ENCODE results near the gene PABPN1L. TPM values are rescaled to one million over a fixed set of nuclear protein-coding genes. Genes with fewer than 3 reads are reported as not detected.

The PABPN1L gene
- not detected for polyA plus RNA-seq (2013, experiment 1 of 2)
- polyA plus RNA-seq (2013, experiment 2 of 2), result not detected

- no peaks in the 10 kb centered on the region for H3K4me1 ChIP-seq (ENCODE audit: control insufficient read depth, insufficient read depth, low read length, poor library complexity, severe bottlenecking)
Observed at GRCh38 chr16:88866151-88866920, at the start of gene PABPN1L. PABPN1L (minus strand) TSS chr16:88866660; CDS start chr16:88866606, 54 bp downstream.

GRCh38 chr16:88915639-88916327 is 49.3 kb upstream of the PABPN1L start:
- Histone ChIP-seq H3K27ac (ENCODE audit: low read depth, low read length, severe bottlenecking) (no peak overlapping the region), H3K4me3 (ENCODE audit: extremely low read depth, insufficient read depth, low read length, poor library complexity, severe bottlenecking) (no peak overlapping the region), H3K4me1 (ENCODE audit: control insufficient read depth, insufficient read depth, low read length, poor library complexity, severe bottlenecking) (peaks cover 4% of the 10 kb centered on the region), H3K36me3 (ENCODE audit: control insufficient read depth, insufficient read depth, low read length) (no peaks in the 10 kb centered on the region), H3K9me3 (ENCODE audit: control insufficient read depth, low read length) (peaks cover 15% of the 10 kb centered on the region)
- 81 to 91% methylated on average over 8 to 15 of the region's 30 CpGs for WGBS, 2 experiments (ENCODE audit: insufficient coverage in 2 of 2)

More at GRCh38 chr16:88866151-88866920, at the start of gene PABPN1L:
- Histone ChIP-seq H3K36me3 (ENCODE audit: control insufficient read depth, insufficient read depth, low read length) (peaks cover 4% of the 10 kb centered on the region), H3K4me3 (ENCODE audit: extremely low read depth, insufficient read depth, low read length, poor library complexity, severe bottlenecking) (no peak within 1 kb of the TSS), H3K27ac (ENCODE audit: low read depth, low read length, severe bottlenecking) (no peak within 1 kb of the TSS), H3K9me3 (ENCODE audit: control insufficient read depth, low read length) (no peaks in the 10 kb centered on the region)
- WGBS, 2 experiments (ENCODE audit: insufficient coverage in 2 of 2), result 81 to 90% methylated on average over 14 to 17 of the region's 20 CpGs

- Histone ChIP-seq H3K9me3 (ENCODE audit: control insufficient read depth, low read length) (peaks cover 15% of the 10 kb centered on the region), H3K4me1 (ENCODE audit: control insufficient read depth, insufficient read depth, low read length, poor library complexity, severe bottlenecking) (peaks cover 4% of the 10 kb centered on the region), H3K36me3 (ENCODE audit: control insufficient read depth, insufficient read depth, low read length) (no peaks in the 10 kb centered on the region), H3K27ac (ENCODE audit: low read depth, low read length, severe bottlenecking) (no peak overlapping the region), H3K4me3 (ENCODE audit: extremely low read depth, insufficient read depth, low read length, poor library complexity, severe bottlenecking) (no peak overlapping the region)
- WGBS, 2 experiments (ENCODE audit: insufficient coverage in 2 of 2), result 79 to 86% methylated on average over 4 to 5 of the region's 20 CpGs
Observed at GRCh38 chr16:88914750-88915368, 48.4 kb upstream of the PABPN1L start.

GRCh38 chr16:88913870-88914269 is 47.4 kb upstream of the PABPN1L start:
- 88 to 94% methylated on average over 10 to 12 of the region's 13 CpGs for WGBS, 2 experiments (ENCODE audit: insufficient coverage in 2 of 2)
- no peak overlapping the region for H3K27ac ChIP-seq (ENCODE audit: low read depth, low read length, severe bottlenecking)
- no peak overlapping the region for H3K4me3 ChIP-seq (ENCODE audit: extremely low read depth, insufficient read depth, low read length, poor library complexity, severe bottlenecking)
- peaks cover 8% of the 10 kb centered on the region for H3K9me3 ChIP-seq (ENCODE audit: control insufficient read depth, low read length)
- H3K36me3 ChIP-seq (ENCODE audit: control insufficient read depth, insufficient read depth, low read length), result no peaks in the 10 kb centered on the region
- peaks cover 4% of the 10 kb centered on the region for H3K4me1 ChIP-seq (ENCODE audit: control insufficient read depth, insufficient read depth, low read length, poor library complexity, severe bottlenecking)

- Histone ChIP-seq H3K9me3 (ENCODE audit: control insufficient read depth, low read length) (peaks cover 8% of the 10 kb centered on the region), H3K4me1 (ENCODE audit: control insufficient read depth, insufficient read depth, low read length, poor library complexity, severe bottlenecking) (peaks cover 4% of the 10 kb centered on the region), H3K36me3 (ENCODE audit: control insufficient read depth, insufficient read depth, low read length) (no peaks in the 10 kb centered on the region), H3K27ac (ENCODE audit: low read depth, low read length, severe bottlenecking) (no peak overlapping the region), H3K4me3 (ENCODE audit: extremely low read depth, insufficient read depth, low read length, poor library complexity, severe bottlenecking) (no peak overlapping the region)
- WGBS, 2 experiments (ENCODE audit: insufficient coverage in 2 of 2), result 84 to 91% methylated on average over 4 to 15 of the region's 16 CpGs
Observed at GRCh38 chr16:88913001-88913612, 46.6 kb upstream of the PABPN1L start.

- 83 to 85% methylated on average over 14 to 15 of the region's 15 CpGs for WGBS, 2 experiments (ENCODE audit: insufficient coverage in 2 of 2)
Observed at GRCh38 chr16:88912556-88912955, 46.1 kb upstream of the PABPN1L start.

GRCh38 chr16:88911946-88912310 is 45.5 kb upstream of the PABPN1L start:
- 80 to 92% methylated on average over 12 to 14 of the region's 16 CpGs for WGBS, 2 experiments (ENCODE audit: insufficient coverage in 2 of 2)
- Histone ChIP-seq H3K36me3 (ENCODE audit: control insufficient read depth, insufficient read depth, low read length) (no peaks in the 10 kb centered on the region), H3K4me1 (ENCODE audit: control insufficient read depth, insufficient read depth, low read length, poor library complexity, severe bottlenecking) (no peaks in the 10 kb centered on the region), H3K9me3 (ENCODE audit: control insufficient read depth, low read length) (peaks cover 8% of the 10 kb centered on the region), H3K27ac (ENCODE audit: low read depth, low read length, severe bottlenecking) (no peak overlapping the region), H3K4me3 (ENCODE audit: extremely low read depth, insufficient read depth, low read length, poor library complexity, severe bottlenecking) (no peak overlapping the region)

More at GRCh38 chr16:88912556-88912955, 46.1 kb upstream of the PABPN1L start:
- H3K36me3 ChIP-seq (ENCODE audit: control insufficient read depth, insufficient read depth, low read length), result no peaks in the 10 kb centered on the region
- H3K27ac ChIP-seq (ENCODE audit: low read depth, low read length, severe bottlenecking), result no peak overlapping the region
- H3K4me3 ChIP-seq (ENCODE audit: extremely low read depth, insufficient read depth, low read length, poor library complexity, severe bottlenecking), result no peak overlapping the region
- H3K4me1 ChIP-seq (ENCODE audit: control insufficient read depth, insufficient read depth, low read length, poor library complexity, severe bottlenecking), result no peaks in the 10 kb centered on the region
- peaks cover 8% of the 10 kb centered on the region for H3K9me3 ChIP-seq (ENCODE audit: control insufficient read depth, low read length)

GRCh38 chr16:88911136-88911945 is 44.9 kb upstream of the PABPN1L start:
- Histone ChIP-seq H3K27ac (ENCODE audit: low read depth, low read length, severe bottlenecking) (no peak overlapping the region), H3K4me1 (ENCODE audit: control insufficient read depth, insufficient read depth, low read length, poor library complexity, severe bottlenecking) (no peaks in the 10 kb centered on the region), H3K4me3 (ENCODE audit: extremely low read depth, insufficient read depth, low read length, poor library complexity, severe bottlenecking) (no peak overlapping the region), H3K9me3 (ENCODE audit: control insufficient read depth, low read length) (peaks cover 8% of the 10 kb centered on the region), H3K36me3 (ENCODE audit: control insufficient read depth, insufficient read depth, low read length) (no peaks in the 10 kb centered on the region)
- 88 to 93% methylated on average over 29 to 34 of the region's 36 CpGs for WGBS, 2 experiments (ENCODE audit: insufficient coverage in 2 of 2)

GRCh38 chr16:88910284-88911135 is 44.0 kb upstream of the PABPN1L start:
- Histone ChIP-seq H3K9me3 (ENCODE audit: control insufficient read depth, low read length) (peaks cover 8% of the 10 kb centered on the region), H3K4me1 (ENCODE audit: control insufficient read depth, insufficient read depth, low read length, poor library complexity, severe bottlenecking) (no peaks in the 10 kb centered on the region), H3K27ac (ENCODE audit: low read depth, low read length, severe bottlenecking) (no peak overlapping the region), H3K4me3 (ENCODE audit: extremely low read depth, insufficient read depth, low read length, poor library complexity, severe bottlenecking) (no peak overlapping the region), H3K36me3 (ENCODE audit: control insufficient read depth, insufficient read depth, low read length) (no peaks in the 10 kb centered on the region)
- WGBS, 2 experiments (ENCODE audit: insufficient coverage in 2 of 2), result 81 to 83% methylated on average over 17 to 25 of the region's 26 CpGs

Data from mesodermal cell (in vitro differentiated cells).